HG02678 (cell line): Measurements from ENCODE around the gene HS6ST1.
A peak's percentile ranks its signal among the peaks of the same experiment; 100 is the strongest.

Experiments
- ATAC-seq: cut with Tn5 transposase; IDR thresholded peaks from one replicate; pipeline ENCODE4 v1.9.1; 2021; ENCODE audit warnings: mild to moderate bottlenecking, moderate library complexity; ENCODE audit not compliant: unreplicated experiment

Gene HS6ST1

GRCh38 chr2:128318776-128319464 is at the start of gene HS6ST1:
TSS of gene HS6ST1 (minus strand) at chr2:128318868. CDS start at chr2:128318563, 305 bp downstream.
- ATAC-seq: peak; percentile 68

- no peak for ATAC-seq
Observed at GRCh38 chr2:128367601-128368359, 49.1 kb upstream of the HS6ST1 start.

- no peak for ATAC-seq
Observed at GRCh38 chr2:128366713-128367511, 48.2 kb upstream of the HS6ST1 start.

GRCh38 chr2:128365217-128365905 is 46.7 kb upstream of the HS6ST1 start:
- no peak for ATAC-seq

- no peak for ATAC-seq
Observed at GRCh38 chr2:128364441-128364911, 45.8 kb upstream of the HS6ST1 start.

- no peak for ATAC-seq
Observed at GRCh38 chr2:128363934-128364361, 45.3 kb upstream of the HS6ST1 start.

- ATAC-seq: no peak
Observed at GRCh38 chr2:128362889-128363228, 44.2 kb upstream of the HS6ST1 start.

GRCh38 chr2:128362176-128362888 is 43.7 kb upstream of the HS6ST1 start:
- ATAC-seq: no peak

GRCh38 chr2:128361376-128362131 is 42.9 kb upstream of the HS6ST1 start:
- no peak for ATAC-seq

GRCh38 chr2:128360711-128361110 is 42.0 kb upstream of the HS6ST1 start:
- no peak for ATAC-seq

- ATAC-seq: no peak
Observed at GRCh38 chr2:128359841-128360240, 41.2 kb upstream of the HS6ST1 start.

GRCh38 chr2:128358941-128359731 is 40.5 kb upstream of the HS6ST1 start:
- ATAC-seq: no peak

GRCh38 chr2:128357506-128358370 is 39.1 kb upstream of the HS6ST1 start:
- ATAC-seq: no peak

GRCh38 chr2:128356127-128356526 is 37.5 kb upstream of the HS6ST1 start:
- no peak for ATAC-seq

GRCh38 chr2:128354726-128355470 is 36.2 kb upstream of the HS6ST1 start:
- no peak for ATAC-seq

GRCh38 chr2:128354161-128354560 is 35.5 kb upstream of the HS6ST1 start:
- no peak for ATAC-seq

GRCh38 chr2:128350736-128351135 is 32.1 kb upstream of the HS6ST1 start:
- ATAC-seq: no peak
